Measurements from ENCODE around the gene TAS2R14.

TAS2R14 gene

DNA sequence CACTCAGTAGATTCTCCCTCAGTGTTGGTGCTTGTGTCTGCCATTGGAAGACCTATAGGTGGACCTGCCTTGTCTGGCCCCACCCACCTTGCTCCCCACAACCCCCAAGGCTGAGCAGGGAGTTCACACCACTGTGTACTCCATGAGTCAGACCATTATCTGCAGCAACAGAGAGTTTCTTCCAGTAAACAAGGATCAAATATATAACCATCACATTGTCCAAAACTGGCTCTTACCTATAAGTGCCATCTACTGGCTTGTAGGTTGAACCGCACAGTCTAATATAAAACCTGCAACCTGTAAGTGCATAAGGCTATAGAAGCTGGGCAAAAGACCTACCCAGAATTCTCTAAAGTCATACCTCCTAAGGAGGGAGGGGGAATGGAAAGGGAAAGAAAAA, 37.6 kb downstream of the TAS2R14 start:
- no peak for DNase-seq

GRCh38 chr12:10900972-10901371, 38.1 kb downstream of the TAS2R14 start:
- no peak for DNase-seq

GRCh38 chr12:10900530-10900929, 38.5 kb downstream of the TAS2R14 start:
- no peak for DNase-seq

DNA sequence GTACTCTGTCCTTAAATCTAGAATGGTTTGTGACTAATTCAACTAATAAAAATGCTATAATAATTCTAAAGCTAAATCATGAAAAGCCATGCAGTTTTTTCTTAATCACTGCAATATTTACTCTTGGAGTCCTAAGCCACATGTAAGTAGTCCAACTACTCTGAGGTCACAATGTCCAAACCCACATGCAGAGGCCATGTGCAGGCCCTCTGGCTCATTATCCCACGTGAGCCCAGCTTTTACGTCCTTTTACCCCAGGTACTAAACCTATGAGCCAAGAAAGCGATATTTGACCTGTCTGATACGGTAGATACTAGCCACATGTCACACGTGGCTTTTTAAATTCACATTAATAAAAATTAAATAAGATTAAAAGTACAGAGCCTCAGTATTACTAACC, 42.2 kb downstream of the TAS2R14 start:
- DNase-seq = no peak

- DNase-seq = no peak
These were observed 47.1 kb downstream of the TAS2R14 start for GRCh38 chr12:10891937-10892336.

- no peak for DNase-seq
These were observed 49.8 kb downstream of the TAS2R14 start for GRCh38 chr12:10889226-10889625.
